GM18505 (cell line): ENCODE measurements around the gene SPEG.
A peak's percentile ranks its signal among the peaks of the same experiment; 100 is the strongest.

Experiments
- ATAC-seq: cut with Tn5 transposase; IDR thresholded peaks from one replicate; pipeline ENCODE4 v1.9.1; 2021; ENCODE audit not compliant: unreplicated experiment
- POLR2A ChIP-seq: IDR thresholded peaks from 4 replicates; pipeline ENCODE4 v1.6.1; 2011; ENCODE audit warnings: borderline replicate concordance; ENCODE audit not compliant: insufficient read depth, insufficient read length; ENCODE audit errors: extremely low read depth

Gene SPEG

DNA sequence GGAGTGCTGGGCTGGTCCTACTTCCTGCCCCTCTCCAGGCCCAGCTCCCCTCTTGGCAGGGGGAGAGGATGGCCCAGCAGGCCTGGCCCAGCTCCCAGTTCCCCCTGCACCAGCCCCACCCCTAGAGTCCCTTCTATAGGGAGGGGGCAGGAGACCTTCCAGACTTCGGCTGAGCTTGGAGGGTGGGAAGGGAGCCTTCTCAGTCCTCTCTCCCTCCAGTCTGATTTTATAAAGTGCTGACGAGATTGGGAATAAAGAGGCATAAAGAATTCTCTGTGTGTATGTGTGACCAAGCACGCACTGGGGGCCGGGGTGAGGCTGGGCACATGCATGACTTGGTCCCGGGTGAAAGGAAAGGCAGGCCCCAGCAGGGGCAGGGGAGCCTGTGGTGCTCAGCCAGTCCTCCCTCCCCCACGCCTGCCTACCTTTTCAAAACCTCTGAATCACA, 103.9 kb downstream of the SPEG start:
- no peak for TF ChIP-seq POLR2A
- no peak for ATAC-seq

DNA sequence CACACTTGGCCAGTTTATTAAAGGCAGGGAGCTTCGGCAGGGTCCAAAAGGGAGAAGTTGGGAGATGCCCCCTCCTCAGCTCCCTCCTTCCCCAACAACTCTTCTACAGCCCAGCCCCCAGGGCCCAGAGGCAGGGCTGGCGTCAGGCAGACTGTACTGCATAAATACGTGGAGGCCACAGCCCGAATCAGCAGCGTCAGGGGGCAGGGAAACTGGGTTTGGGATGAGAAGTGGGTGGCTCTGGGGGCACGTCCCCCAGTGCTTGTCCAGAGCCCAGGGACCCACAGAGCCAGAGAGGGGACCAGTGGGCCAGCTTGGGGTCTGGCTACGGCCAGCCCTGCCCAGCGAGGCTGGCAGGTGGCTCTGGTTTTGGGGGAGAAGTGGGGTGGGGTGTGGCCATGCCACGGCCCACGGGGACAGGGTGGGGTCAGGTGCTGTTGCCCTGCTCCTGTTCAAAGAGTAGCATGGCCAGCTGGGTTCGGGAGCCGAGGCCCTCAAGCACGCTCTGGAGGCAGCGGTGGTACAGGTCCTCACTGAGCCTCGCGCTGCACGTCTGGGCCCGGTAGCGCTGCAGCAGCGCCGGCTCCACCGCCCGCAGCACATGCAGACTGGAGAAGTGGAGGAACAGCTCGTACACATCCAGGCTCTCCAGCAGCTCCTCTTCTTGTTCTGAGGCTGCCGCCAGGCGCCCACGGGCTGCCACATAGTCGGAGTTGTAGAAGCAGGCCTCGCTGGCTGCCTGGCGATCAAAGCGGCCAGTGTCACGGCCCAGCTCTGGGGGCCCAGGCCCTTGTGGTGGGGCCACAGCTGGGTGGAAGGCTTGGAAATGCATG, 104.5 kb downstream of the SPEG start:
- no peak for TF ChIP-seq POLR2A
- ATAC-seq, result no peak

DNA sequence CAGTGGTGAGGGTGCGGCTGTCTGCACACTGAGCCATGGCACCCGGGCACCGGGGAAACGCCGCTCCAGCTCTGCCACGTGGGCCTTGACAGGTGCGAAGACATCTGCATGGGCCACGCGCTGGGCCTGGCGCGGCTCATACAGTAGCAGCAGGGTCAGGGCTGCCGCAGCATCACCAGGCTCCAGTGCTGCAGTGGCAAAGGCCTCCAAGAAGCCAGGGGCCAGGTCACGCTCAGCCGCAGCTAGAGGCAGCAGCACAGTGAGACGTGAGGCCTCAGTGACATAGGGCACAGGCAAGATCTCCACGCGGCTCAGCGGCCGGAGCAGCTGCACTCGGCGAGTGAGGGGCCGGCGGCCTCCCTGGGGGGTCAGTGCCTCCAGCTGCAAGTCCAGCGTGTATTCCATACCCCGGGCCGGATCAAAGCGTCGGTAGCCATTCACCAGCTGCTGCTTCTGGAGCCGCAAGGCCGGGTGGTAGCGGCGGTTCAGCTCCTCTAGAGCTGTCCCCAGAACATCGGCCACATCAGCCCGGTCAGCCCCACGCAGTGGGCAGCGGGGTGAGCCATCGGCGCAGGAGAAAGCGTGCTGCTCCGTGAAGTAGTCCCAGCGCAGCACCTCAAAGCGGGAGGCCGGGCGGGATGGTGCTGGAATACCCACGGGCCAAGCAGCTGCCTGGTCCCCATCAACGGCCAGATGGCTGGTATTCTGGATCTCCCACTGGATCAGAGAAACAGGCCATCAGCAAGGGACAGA, 105.5 kb downstream of the SPEG start:
- no peak for TF ChIP-seq POLR2A
- no peak for ATAC-seq

DNA sequence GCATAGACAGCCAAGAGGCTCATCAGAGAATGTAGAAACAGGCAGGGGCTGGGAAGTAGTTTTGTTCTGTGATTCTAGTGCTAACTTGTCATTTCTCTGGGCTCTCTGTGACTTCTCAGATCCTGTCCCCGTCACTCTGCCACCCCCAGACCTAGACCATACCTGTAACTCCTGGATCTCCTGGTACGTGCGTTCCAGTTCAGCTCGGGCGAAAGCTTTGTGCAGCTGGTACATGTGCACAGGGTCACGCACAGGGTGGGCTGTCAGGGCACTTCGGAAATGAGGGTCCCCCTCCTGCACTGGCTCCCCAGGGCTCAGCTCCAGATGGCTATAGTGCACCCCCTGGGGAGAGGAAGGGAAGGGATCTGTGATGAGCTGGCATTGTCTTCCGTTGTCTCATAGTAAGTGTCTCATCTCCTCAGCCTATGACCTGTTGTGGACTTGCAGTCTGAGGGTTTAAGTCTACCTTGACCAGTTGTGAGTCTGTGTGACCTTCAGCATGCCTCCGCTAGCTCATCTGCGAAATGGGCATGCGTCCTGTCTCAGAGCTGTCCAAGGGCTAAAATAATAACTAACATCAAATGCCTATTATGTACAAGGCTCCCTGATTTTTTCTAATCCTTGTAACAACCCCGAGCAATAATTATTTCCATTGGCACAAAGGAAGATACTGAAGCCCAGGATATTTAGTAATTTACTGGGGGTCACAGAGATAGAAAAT, 106.3 kb downstream of the SPEG start:
- TF ChIP-seq POLR2A, result no peak
- ATAC-seq, result no peak

DNA sequence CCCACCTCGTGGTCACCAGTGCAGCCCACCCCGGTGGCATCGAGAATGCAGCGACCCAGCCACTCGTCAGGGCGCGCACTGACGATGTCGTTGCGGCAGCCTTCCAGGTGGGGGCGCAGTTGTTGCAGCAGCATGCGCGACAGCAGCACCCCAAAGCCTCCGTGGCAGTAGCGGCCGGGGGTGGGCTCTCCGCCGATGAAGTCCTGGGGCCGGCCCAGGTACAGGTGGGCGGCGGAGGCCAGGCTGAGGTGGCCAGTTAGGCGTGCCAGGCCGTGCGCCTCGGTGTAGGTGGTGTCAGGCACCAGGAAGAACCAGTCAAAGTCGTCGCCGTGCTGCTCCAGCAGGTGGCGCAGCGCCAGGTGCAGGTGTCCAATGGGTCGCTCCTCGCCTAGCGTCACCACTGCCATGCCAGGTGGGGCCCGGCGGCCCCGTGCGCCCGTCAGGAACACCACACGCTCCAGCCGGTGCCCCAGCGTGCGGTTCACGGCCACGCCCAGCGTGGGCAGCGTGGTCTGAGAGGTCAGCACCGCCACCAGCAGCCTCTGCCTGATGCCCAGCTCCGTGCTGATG, 107.1 kb downstream of the SPEG start:
- peak; percentile 63 for ATAC-seq
- no peak for TF ChIP-seq POLR2A

DNA sequence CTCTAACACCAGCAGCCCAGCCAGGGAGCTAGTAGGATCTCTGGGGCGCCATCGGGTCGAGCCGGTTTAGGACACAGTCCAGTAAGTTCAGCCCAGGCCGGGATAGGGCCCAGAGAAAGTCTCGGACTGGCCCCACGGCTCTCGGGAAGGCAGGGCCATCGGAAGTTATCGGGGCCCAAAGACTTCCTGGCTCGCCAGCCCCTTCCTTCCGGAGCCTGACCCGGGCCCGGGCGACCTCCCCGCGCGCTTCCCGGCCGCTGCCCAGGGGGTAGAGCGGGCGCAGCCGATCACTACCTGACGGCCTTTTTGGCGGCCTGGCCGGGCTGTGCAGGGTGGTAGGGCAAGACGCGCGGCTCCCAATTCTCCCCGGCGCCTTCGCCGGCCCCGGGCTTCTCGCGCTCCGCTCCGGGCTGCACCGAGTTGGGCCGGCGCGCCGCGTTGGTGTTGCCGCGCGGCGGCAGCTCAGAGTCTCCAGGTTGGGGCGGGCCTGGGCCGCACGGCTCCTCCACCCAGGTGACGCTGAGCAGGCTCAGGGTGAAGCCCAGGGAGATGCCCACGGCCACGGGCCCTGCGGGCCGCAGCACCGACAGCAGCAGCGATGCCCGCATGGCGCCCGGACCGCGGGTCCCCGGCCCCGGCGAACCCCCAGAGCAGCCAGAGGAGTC, 108.4 kb downstream of the SPEG start:
- ATAC-seq, result peak; percentile 36
- no peak for TF ChIP-seq POLR2A

DNA sequence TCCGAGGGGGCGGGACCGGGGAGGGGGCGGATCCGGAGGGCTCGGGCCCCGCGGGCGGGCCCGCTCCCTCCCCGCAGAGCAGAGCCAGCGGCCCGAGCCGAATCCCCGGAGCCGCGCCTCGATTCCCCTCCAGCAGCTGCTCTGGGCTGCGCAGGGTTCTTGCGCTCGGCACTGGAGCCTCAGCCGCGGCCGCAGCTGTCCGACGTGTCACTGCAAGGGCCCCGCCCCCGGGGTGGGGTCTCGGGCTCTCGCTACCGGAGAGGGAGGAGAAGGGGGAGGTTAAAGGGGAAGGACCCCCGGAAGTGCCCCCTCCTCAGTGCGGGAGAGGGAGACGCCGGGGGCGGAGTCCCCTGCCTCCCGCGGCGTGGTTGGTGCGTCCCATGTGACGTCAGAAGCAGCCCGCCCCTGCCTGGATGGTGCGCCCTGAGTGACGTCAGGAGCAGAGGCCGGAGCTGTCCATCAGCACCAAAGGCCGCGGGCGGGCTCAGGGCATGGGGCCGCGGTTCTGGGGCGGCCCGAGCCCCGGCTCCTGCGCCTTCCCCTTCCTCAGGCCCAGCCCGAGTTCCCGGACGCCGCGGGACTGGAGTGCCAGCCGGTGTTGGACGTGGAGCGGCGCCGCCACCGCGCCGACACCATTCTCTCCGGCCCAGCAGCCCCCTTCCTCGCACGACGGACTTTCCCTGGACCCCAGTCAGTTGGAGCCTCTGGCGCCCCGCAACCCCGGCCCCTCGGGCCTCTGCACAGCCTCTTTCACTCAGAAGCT, 109.1 kb downstream of the SPEG start, which contains the start of the genes CHPF and TMEM198:
Gene CHPF (minus strand): TSS at position 214 of the 763 bp plus-strand sequence. CDS start 271 bp downstream, outside the sequence.
Gene TMEM198 (plus strand): TSS at position 433 of the 763 bp plus-strand sequence. CDS start 700 bp downstream, outside the sequence.
- peak; percentile 67 for ATAC-seq

DNA sequence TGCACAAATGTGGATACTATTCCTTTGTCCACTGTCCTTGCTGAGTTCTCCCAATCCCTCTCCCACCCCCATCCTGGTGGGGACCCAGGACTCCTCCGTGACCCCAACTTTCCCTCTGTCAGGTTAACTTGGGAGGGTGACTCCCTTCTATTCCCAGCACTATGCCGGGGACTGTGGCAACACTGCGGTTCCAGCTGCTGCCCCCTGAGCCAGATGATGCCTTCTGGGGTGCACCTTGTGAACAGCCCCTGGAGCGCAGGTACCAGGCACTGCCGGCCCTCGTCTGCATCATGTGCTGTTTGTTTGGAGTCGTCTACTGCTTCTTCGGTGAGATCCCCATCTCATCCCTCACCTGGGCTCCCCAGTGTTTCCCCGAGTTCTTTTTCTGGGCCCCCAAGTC, 109.9 kb downstream of the SPEG start:
- TF ChIP-seq POLR2A, result no peak
- ATAC-seq, result no peak

More for the DNA sequence above, 109.1 kb downstream of the SPEG start, which contains the start of the genes CHPF and TMEM198:
- TF ChIP-seq POLR2A, result peak; percentile 38

DNA sequence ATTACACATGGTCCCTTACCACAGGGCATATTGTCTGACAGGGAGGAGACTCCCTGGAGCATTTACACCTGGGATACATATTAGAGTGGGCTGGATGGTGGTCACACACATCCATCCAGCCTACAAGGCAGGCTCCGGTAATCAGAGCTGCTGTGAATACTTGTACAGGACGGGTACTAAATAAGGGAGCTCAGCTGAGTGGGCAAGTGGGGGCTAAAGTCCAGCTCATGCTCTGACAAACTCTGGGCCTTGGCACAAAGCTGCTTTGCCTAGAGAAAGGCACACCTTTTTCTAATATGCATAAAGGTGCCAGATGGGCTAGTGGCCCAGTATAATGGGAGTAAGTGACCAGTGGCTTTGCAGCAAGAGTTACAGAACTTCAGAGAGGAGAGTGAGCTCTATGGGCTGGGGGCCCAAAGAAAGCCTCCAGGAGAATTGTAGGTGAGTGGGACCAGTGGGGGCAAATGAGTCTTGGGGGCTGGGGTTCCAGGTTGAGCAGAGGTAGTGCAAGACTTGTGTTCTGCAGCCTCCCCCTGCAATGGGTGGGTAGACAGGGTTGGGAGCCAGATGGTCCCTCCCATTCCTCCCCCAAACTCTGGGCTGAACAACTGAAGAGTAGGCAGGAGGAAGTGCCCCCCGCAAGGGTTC, 110.8 kb downstream of the SPEG start:
- TF ChIP-seq POLR2A, result no peak

DNA sequence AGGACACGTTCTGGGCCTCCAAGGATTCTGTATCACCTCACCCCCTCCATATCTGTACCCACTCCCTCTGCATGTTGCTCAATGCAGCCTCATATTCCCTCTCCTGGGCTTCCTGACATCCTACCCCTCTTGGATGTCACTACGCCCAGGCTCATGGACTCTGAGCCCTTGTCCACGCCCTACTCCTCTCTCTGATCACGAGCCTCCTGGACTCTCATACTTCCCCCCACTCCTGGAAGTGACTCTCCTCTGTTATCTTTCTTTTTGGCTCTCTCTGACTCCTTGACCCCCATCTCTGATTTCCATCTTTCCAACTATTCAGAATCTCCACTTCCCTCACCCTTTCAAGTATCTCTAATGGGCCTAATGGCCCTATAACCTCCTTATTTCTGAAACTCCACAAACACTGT, 111.3 kb downstream of the SPEG start:
- no peak for TF ChIP-seq POLR2A
- no peak for ATAC-seq

More for the DNA sequence above, 110.8 kb downstream of the SPEG start:
- ATAC-seq, result no peak

DNA sequence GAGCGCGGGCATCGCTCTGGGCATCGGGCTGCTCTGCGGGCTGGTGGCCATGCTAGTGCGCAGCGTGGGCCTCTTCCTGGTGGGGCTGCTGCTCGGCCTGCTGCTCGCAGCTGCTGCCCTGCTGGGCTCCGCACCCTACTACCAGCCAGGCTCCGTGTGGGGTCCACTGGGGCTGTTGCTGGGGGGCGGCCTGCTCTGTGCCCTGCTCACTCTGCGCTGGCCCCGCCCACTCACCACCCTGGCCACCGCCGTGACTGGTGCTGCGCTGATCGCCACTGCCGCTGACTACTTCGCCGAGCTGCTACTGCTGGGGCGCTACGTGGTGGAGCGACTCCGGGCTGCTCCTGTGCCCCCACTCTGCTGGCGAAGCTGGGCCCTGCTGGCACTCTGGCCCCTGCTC, 113.0 kb downstream of the SPEG start:
- no peak for TF ChIP-seq POLR2A
- no peak for ATAC-seq
